Neutrophil (primary cell): Measurements from ENCODE around the gene ANKRD11.

Experiments used
- H3K27ac ChIP-seq: fragments of 200-600 bp; sonication (generic); 2 replicates; pipeline ENCODE4 v1.5.1; 2016; ENCODE audit warnings: mild to moderate bottlenecking, moderate library complexity
- H3K27me3 ChIP-seq: fragments of 200-600 bp; sonication (generic); 2 replicates; pipeline ENCODE4 v1.6.0; 2016; ENCODE audit warnings: mild to moderate bottlenecking
- H3K36me3 ChIP-seq: fragments of 200-600 bp; sonication (generic); 2 replicates; pipeline ENCODE4 v1.5.1; 2017
- H3K4me1 ChIP-seq, 2 experiments: fragments of 200-600 bp in 1 of 2; sonication (generic) in 1 of 2; 1 replicate in 1 of 2; 2 replicates in 1 of 2; pipeline versions ENCODE4 v1.5.1 to v1.6.1; 2013 to 2016; ENCODE audit warnings: low read depth in 1 of 2, low read length in 1 of 2, mild to moderate bottlenecking in 1 of 2, moderate library complexity in 1 of 2; ENCODE audit not compliant: control insufficient read depth in 1 of 2, insufficient read depth in 1 of 2
- H3K4me3 ChIP-seq, 2 experiments: fragments of 200-600 bp in 1 of 2; sonication (generic) in 1 of 2; 1 replicate in 1 of 2; 2 replicates in 1 of 2; pipeline ENCODE4 v1.5.1; 2013 to 2016; ENCODE audit warnings: low read depth in 1 of 2, low read length in 1 of 2, mild to moderate bottlenecking in 1 of 2, moderate library complexity in 1 of 2
- H3K9me3 ChIP-seq: fragments of 200-600 bp; sonication (generic); 2 replicates; pipeline ENCODE4 v1.5.1; 2016
- CTCF ChIP-seq: fragments of 200-600 bp; sonication (generic); IDR thresholded peaks from 2 replicates; pipeline ENCODE4 v1.5.1; 2016; ENCODE audit warnings: antibody characterized with exemption

ANKRD11 gene

GRCh38 chr16:89294486-89294885 lies 195.9 kb downstream of the ANKRD11 start:
- H3K4me1 ChIP-seq: peaks cover 45 to 48% of the 10 kb centered on the region in 2 experiments
- no peaks in the 10 kb centered on the region for H3K9me3 ChIP-seq
- no peaks in the 10 kb centered on the region for H3K27me3 ChIP-seq
- H3K4me3 ChIP-seq: no peak overlapping the region
- H3K36me3 ChIP-seq: peaks cover 27% of the 10 kb centered on the region
- H3K27ac ChIP-seq: peak overlapping the region; percentile 8
- TF ChIP-seq CTCF: no peak

- no peak overlapping the region for H3K4me3 ChIP-seq
- peaks cover 35 to 38% of the 10 kb centered on the region in 2 experiments for H3K4me1 ChIP-seq
- H3K36me3 ChIP-seq: peaks cover 33% of the 10 kb centered on the region
- no peak for TF ChIP-seq CTCF
- H3K27ac ChIP-seq: no peak overlapping the region
- no peaks in the 10 kb centered on the region for H3K9me3 ChIP-seq
- no peaks in the 10 kb centered on the region for H3K27me3 ChIP-seq
Observed at GRCh38 chr16:89293276-89294143, 196.9 kb downstream of the ANKRD11 start.

- TF ChIP-seq CTCF: no peak
- H3K27me3 ChIP-seq: no peaks in the 10 kb centered on the region
- peaks cover 27 to 29% of the 10 kb centered on the region in 2 experiments for H3K4me1 ChIP-seq
- no peaks in the 10 kb centered on the region for H3K9me3 ChIP-seq
- H3K36me3 ChIP-seq: peaks cover 42% of the 10 kb centered on the region
- H3K4me3 ChIP-seq: no peak overlapping the region
- H3K27ac ChIP-seq: no peak overlapping the region
Observed at GRCh38 chr16:89292443-89293078, 197.8 kb downstream of the ANKRD11 start.

- Histone ChIP-seq H3K27me3 (no peaks in the 10 kb centered on the region), H3K4me3 (no peak overlapping the region), H3K4me1 (peaks cover 19 to 21% of the 10 kb centered on the region in 2 experiments), H3K36me3 (peaks cover 50% of the 10 kb centered on the region), H3K9me3 (no peaks in the 10 kb centered on the region), H3K27ac (peak overlapping the region; percentile 9)
- TF ChIP-seq CTCF: no peak
Observed at GRCh38 chr16:89291776-89292175, 198.6 kb downstream of the ANKRD11 start.

- Histone ChIP-seq H3K27ac (peak overlapping the region; percentile 9), H3K4me1 (peaks cover 15 to 17% of the 10 kb centered on the region in 2 experiments), H3K27me3 (no peaks in the 10 kb centered on the region), H3K36me3 (peaks cover 54% of the 10 kb centered on the region), H3K9me3 (no peaks in the 10 kb centered on the region), H3K4me3 (no peak overlapping the region)
- TF ChIP-seq CTCF: no peak
Observed at GRCh38 chr16:89291363-89291762, 199.0 kb downstream of the ANKRD11 start.
